HepG2 (cell line): ENCODE results near the gene ICE2.

Experiments used
- CCDC6 ChIP-seq: sonication (generic); formaldehyde crosslinking; IDR thresholded peaks from 2 replicates; pipeline ENCODE4 v1.8.1; 2022; ENCODE audit warnings: mild to moderate bottlenecking, missing genetic modification reagents, moderate library complexity
- JUND ChIP-seq: sonication (generic); formaldehyde crosslinking; IDR thresholded peaks from 2 replicates; pipeline ENCODE4 v1.8.0; 2022; ENCODE audit warnings: mild to moderate bottlenecking, missing genetic modification reagents
- MEIS2 ChIP-seq: sonication (generic); formaldehyde crosslinking; IDR thresholded peaks from 2 replicates; pipeline ENCODE4 v1.9.0; 2021; ENCODE audit warnings: mild to moderate bottlenecking, missing genetic modification reagents
- MTA1 ChIP-seq: sonication (generic); formaldehyde crosslinking; IDR thresholded peaks from 2 replicates; pipeline ENCODE4 v1.4.0; 2020; ENCODE audit warnings: missing genetic modification reagents, mild to moderate bottlenecking, borderline replicate concordance
- NR2C2 ChIP-seq: sonication (generic); formaldehyde crosslinking; IDR thresholded peaks from 2 replicates; pipeline ENCODE4 v1.4.0; 2020; ENCODE audit warnings: missing genetic modification reagents, mild to moderate bottlenecking, moderate library complexity, borderline replicate concordance
- PHF8 ChIP-seq: sonication (generic); formaldehyde crosslinking; IDR thresholded peaks from 2 replicates; pipeline ENCODE4 v1.5.0; 2020; ENCODE audit warnings: missing genetic modification reagents
- RAD21 ChIP-seq: fragments of 450-650 bp; formaldehyde crosslinking; IDR thresholded peaks from 2 replicates; pipeline ENCODE4 v1.5.0; 2020; ENCODE audit warnings: mild to moderate bottlenecking
- ZBED4 ChIP-seq: sonication (generic); formaldehyde crosslinking; IDR thresholded peaks from 2 replicates; pipeline ENCODE4 v1.4.0; 2020; ENCODE audit warnings: missing genetic modification reagents, borderline replicate concordance
- ZNF331 ChIP-seq: sonication (generic); formaldehyde crosslinking; IDR thresholded peaks from 2 replicates; pipeline ENCODE4 v1.4.0; 2020; ENCODE audit warnings: missing genetic modification reagents
- ZSCAN25 ChIP-seq: sonication (generic); formaldehyde crosslinking; IDR thresholded peaks from 2 replicates; pipeline ENCODE4 v1.8.0; 2022; ENCODE audit warnings: mild to moderate bottlenecking, missing genetic modification reagents

GRCh38 chr15:60496853-60497252, 17.9 kb upstream of the ICE2 start:
- TF ChIP-seq NR2C2 (CRISPR knock-in tag) (no peak), ZBED4 (no peak), JUND (CRISPR knock-in tag) (no peak), MTA1 (CRISPR knock-in tag) (no peak), ZSCAN25 (CRISPR knock-in tag) (no peak), CCDC6 (CRISPR knock-in tag) (no peak), ZNF331 (CRISPR knock-in tag) (no peak), RAD21 (CRISPR knock-in tag) (no peak), MEIS2 (CRISPR knock-in tag) (no peak), PHF8 (CRISPR knock-in tag) (no peak)
